Retinal pigment epithelial cell (primary cell): Measurements from ENCODE around the gene PLEKHH1.

Experiments used
- DNase-seq: peaks from one replicate; pipeline ENCODE4 v3.0.0-alpha.2; 2010; ENCODE audit warnings: low read depth
- H3K4me3 ChIP-seq: 2 replicates; pipeline ENCODE4 v1.5.1; 2011; ENCODE audit warnings: mild to moderate bottlenecking, low read length, control low read depth, moderate library complexity
- CTCF ChIP-seq: conservative IDR thresholded peaks from 2 replicates; pipeline ENCODE4 v1.5.1; 2011; ENCODE audit warnings: low read depth, low read length, control low read depth, inconsistent platforms

PLEKHH1 gene

DNA sequence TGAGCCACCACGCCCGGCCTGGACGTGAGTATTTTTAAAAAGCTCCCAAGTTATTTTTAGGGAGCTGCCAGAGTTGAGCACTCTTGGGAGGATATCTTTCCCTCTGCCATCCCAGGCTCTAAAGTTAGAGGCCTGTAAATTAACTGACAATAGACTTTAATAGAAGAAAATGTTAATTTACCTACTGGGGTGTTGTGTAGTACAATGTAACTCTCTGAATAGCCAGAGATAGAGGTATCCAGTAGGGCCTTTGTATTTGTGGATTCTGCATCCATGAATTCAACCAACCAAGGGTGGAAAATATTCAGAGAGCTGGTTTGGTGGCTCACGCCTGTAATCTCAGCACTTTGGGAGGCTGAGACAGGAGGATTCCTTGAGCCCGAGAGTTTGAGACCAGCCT, 74.6 kb downstream of the PLEKHH1 start:
- no peak overlapping the region for H3K4me3 ChIP-seq
- no peak for DNase-seq
- TF ChIP-seq CTCF, result no peak

- DNase-seq, result no peak
- no peak for TF ChIP-seq CTCF
- H3K4me3 ChIP-seq, result no peak overlapping the region
These were observed 76.7 kb downstream of the PLEKHH1 start for GRCh38 chr14:67609642-67610310.

- no peak for TF ChIP-seq CTCF
- H3K4me3 ChIP-seq, result no peak overlapping the region
- no peak for DNase-seq
These were observed 77.4 kb downstream of the PLEKHH1 start for GRCh38 chr14:67610491-67610890.

GRCh38 chr14:67618617-67619063, 85.5 kb downstream of the PLEKHH1 start:
- peak; percentile 71 for TF ChIP-seq CTCF
- no peak overlapping the region for H3K4me3 ChIP-seq
- DNase-seq, result peak; percentile 61

DNA sequence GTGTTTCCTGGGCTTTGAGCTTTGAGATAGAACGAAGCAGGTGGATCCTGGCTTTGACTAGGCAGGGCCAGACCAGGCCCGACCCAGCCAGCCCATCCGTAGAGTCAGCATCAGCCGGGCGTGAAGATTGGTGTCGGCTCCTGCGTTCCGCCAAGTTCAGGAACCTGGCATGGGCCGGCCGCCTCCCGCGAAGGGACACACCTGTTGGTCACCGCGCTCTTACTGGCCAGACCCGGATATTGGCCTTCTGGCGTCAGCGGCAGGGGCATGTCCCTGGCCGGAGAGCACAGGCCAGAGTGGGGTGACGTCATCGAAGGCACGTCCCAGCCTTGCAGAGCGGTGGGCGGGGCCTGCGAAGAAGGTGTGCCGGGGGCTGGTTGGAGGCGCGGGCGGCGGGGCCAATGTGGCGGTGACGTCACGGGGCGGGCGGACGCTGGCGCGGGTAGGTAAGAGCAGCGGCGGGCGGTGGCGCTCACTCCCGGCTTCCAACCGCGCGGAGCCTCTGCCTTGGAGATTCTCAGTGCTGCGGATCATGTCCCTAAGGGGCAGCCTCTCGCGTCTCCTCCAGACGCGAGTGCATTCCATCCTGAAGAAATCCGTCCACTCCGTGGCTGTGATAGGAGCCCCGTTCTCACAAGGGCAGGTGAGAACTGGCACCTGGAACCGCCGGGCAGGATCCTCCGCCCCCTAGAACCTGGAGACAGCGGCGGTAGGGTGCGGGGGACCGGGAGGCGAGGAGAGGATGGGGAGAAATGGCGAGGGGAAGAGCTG, 86.5 kb downstream of the PLEKHH1 start, which contains the start of gene ARG2:
TSS of gene ARG2 (plus strand) at position 475 of the 771 bp plus-strand sequence. CDS start at position 533, 58 bp downstream.
- DNase-seq, result peak; percentile 82
- peak within 1 kb of the TSS; percentile 72 for H3K4me3 ChIP-seq
- no peak for TF ChIP-seq CTCF

DNA sequence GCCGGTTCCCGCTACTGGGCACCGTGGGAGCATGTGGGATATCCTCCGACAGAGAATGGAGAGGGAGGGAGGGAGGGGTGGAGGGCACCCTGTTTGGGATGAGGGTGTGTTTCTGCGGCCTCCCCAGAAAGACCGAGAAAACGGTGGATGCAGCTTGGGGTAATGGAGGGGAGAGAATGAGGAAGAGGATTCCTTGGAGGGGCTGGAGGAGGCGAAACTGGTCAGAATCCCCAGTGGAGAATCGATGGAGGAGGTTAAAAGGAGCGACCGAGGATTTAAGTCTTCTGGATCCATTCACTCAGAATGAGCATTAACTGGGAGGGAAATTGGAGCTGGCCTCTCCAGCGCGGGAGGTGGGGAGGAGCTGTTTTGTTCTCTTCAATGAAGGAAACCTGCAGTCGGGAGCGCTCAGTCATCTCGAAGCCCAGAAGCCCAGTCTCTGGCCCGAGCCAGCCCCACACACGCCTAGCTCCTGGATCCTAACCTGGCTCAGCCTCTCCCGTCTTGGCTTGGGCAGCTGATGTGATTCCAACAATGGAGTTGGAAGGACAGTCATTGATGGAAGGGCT, 87.2 kb downstream of the PLEKHH1 start:
- no peak for DNase-seq
- TF ChIP-seq CTCF, result no peak
- H3K4me3 ChIP-seq, result peak overlapping the region; percentile 72

DNA sequence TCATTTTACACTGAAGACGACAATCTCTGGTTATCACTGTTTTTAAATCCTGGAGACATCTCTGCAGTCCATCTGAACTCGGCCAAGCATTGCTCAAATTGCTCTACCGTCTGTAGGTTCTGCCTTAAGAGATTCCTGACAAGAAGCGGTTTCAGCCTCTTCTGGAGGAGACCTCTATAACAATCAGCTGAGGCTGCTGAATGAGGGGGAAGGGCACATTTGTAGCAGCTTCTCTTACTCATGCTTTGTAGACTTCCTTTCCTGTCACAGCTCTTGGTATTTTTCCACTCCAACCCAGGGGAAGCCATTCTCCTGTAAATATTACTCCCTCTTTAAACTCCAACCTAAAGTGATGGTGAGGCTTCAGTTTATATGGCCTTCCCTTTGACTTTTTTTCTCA, 89.6 kb downstream of the PLEKHH1 start:
- peak; percentile 56 for DNase-seq
- TF ChIP-seq CTCF, result no peak
- H3K4me3 ChIP-seq, result no peak overlapping the region
